ENCODE measurements around the gene UBAC1.

Gene UBAC1

DNA sequence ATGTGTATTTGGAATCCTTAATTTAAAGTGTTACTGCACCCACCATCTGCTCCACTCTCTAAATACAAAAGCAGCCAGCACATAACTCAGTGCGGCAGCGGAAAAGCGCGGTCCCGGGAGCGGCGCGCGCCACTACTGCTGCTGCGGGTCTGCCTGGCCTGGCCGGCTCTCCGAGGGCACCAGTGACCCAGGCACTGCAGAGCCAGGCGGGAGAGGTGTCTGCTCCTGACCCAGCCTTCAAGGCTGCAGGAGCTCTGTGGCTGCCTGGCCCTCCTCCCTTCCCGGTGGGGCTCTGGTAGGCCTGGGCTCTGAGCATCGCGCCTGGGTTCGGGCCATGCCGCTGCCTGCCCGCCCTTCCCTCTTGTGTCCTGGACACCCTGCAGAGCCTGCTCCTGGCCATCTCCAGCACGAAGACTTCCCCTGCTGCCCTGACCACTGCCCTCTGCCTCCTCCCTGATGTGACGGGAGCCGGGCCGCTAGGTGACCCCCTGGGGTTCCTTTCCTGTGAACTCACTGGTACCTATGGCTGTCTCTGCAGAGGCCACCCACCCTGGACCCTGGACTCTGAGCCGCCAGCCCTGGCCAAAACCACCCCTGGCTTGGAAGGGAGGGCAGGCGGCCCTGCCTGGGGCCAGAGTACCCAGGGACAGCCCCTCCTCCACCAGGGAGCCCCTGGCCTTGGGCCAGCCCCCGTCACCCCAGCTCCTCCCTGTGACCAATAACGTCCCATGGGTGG is 32.8 kb upstream of the UBAC1 start:
- DNase-seq = no peak

DNA sequence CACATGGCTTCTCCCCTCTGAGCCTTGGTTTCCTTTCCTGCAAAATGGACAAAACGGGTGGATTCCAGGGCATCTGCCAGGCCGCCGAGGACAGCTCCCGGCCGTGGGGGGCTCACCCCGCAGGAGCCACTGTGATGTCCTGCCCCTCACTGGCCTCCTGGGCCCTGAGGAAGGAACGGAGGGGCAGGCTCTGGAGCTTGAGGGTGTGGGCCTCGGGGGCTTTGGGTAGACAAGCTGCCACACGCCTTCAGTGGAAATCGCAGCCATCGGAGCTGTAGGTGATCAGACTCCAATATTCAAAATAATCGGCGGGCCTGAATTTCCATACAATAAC is 32.2 kb upstream of the UBAC1 start:
- no peak for DNase-seq

DNA sequence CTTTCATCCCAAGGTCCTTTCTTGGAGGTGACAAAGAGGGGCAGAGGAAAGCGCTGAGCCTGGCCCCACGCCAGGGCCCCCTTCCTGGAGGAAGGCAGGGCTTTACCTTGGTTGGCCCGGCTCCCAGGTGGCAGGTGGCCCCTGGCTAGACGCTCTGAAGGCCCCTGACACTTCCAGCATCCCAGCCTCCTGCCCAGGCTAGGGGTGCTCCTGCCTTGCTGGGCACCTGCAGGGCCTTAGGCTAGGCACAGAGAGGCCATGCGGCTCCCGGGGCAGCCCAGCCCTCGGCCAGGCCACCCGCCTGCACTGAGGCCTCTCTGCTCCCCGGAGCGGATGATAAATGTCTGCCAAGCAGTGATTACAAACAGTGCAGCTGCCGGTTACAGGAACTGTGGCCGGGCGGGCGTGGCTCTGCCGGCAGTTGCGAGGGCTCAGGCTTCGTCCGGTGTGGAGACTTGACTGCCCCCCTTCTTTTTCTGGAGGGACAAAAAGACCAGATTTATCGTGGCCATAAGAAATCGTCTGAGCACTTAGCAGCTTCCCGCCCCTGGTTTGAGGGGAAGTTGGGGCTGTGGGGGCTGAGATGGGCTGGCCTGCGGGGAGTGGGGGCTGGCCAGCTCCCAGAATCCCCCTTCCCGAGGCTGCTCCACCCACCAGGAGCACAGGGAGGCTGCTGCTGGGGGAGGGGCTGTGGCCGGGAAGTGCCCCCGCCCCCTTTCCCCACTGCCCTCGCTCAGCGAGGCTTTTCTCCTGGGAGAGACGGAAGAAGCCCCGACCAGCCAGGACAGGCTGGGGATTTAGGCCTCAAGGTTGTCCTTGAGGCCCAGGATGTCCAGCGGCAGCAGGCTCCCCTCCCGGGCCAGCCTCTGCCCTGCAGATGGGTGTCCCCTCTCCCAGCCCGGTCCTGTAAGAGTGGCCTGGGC is 31.6 kb upstream of the UBAC1 start:
- no peak for DNase-seq

DNA sequence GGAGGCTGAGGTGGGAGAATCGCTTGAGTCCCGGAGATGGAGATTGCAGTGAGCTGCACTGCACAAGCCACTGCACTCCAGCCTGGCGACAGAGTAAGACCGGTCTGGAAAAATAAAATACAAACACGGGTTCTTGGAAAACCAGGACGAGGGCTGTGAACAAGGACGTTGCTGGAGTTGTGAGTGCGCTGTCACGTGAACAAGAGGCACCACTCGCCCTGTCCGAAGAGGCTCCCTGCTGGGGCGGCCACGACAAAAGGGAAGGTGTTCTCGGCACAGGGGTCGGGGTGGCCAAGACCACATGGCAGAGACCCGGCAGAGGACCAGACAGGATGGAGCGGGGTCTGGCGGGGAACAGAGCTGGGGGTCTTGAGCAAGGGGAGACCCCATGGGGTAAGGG is 30.6 kb upstream of the UBAC1 start:
- DNase-seq = no peak

DNA sequence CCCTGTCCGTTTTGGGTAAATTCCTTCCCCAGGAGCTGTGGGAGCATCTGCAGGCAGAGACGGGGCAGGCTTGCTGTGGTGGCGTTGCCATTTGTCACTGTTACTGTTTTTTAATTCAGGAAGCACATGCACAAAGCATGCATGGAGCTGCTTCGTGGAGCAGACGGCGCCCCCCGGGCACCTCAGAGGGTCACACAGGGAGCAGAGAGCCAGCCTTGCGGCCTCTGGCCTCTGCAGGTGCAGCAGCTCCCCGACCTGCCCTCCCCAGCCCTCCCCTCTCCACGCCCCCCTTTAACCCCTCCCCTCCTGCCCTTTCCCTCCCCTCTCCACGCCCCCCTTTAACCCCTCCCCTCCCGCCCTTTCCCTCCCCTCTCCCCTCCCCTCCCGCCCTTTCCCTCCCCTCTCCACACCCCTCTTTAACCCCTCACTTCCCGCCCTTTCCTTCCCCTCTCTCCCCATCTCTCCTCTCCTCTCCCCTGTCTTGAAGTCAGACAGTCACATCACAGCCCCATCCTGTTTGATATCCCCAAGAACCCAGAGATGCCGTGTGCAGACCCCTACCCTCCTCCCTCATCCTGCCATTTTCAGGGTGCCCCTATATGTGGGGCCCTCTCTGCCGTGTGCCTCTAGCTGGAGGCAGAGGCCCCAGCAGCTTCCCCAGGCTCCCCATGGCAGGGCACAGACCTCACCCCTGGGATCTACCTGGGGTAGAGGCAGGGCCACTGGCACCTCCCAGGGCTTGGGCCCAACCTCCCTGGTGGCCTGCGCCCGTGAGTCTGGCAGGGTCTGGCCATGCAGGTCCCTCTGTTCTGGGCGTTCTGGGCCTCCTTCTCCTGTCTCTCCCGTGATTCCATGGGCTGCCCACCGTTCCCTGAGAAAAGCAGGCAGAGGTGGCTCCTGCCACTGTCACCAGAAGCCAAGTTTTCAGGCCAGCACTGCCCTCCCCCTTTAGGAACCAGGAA is 29.6 kb upstream of the UBAC1 start:
- DNase-seq = no peak

DNA sequence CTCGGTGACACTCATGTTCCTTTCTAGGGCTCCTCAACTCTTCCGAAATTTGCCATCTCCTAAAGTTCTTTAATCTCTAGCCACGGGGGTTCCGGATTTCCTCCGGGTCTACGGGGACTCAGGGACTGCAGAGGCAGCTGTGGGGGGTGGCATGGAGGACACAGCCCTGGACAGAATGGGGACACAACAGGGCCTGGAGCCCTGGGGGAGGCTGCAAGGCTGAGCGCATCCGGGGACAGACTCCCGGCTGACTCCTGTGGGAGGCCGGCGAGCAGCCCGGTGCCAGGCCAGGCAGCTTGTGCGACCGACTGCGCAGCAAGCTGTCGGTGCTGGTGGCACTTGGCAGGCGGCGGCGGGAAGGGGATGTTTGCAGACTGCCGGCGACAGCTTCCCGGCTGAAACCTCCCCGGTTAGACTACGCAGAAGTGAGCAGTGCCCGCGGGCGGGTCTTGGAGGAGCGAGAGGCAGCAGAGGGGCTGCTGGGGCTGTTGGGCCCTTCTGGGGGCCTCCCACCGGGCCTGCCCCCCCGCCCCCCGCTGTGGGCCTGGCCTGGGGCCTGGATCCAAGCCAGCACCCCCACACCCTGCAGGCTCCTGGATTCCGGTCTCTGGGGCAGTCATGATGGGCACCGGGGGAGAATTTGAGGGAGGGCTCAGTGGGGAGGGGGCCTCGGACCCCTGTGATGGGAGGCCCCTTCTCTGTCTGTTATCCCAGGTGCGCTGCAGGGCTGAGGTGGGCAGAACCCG is 28.7 kb upstream of the UBAC1 start:
- no peak for DNase-seq

DNA sequence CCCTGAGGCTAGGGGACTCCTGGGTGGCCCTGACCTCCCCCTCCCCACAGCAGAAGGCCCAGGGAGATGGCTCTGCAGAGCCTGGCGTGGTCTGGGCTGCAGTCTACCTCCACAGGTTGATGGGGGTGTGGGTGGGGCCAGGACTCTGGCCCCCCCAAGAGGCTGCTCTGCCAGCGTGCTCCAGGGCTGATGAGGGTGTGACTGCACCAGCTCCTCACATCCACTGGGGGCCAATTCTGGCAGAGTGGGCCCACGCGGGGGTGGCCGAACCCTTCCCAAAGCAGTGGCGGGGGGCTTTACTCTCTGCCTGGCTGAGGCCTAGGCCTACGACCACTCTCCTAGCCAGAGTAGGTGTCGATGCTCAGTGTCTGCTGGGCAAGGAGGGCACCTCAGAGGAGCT is 28.0 kb upstream of the UBAC1 start:
- no peak for DNase-seq

DNA sequence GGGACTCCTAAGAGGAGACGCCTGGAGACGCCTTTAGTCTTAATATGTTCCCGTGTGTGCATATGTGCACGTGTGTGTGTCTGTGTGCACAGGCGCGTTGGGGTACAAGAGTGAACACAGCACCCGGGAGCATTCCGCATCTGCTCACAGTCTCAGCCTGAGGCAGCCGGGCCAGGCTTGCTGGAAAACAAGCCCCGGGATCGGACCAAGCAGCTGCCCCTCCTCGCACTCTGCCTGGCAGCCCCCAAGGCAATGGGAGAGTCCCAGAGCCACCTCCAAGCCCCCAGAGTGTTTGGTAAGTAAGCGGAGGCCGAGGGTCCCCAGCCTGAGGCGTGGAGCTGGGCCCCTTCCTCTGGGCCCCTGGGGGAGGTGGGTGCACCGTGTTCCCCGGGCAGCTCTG is 27.3 kb upstream of the UBAC1 start:
- no peak for DNase-seq

DNA sequence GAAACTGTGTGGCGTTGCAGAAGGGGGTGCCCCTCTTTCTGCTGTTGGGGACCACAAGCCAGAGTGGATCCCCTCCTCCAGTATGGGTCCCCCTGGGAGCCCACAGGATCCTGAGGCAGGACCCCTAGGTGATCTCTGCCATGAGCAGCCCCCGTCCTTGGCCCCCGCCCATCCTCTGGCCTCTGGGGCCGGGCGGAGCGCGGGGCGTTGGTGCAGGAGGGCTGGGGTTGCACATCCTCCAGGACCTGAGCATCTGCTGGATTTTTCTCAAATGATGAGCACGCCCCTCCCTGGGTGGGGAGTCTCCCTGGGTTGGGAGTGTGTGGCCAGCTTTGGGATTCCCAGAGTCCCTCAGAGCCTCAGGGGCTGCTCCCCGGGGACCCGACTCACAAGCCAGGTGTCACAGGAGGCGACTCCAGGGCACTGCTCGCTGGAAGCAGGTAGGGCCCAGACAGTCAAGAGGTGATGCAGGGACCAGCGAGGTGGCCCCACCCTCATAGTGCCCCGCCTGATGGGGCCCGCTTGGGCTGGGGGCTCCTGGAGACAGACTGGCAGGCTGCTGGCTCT is 26.7 kb upstream of the UBAC1 start:
- no peak for DNase-seq

DNA sequence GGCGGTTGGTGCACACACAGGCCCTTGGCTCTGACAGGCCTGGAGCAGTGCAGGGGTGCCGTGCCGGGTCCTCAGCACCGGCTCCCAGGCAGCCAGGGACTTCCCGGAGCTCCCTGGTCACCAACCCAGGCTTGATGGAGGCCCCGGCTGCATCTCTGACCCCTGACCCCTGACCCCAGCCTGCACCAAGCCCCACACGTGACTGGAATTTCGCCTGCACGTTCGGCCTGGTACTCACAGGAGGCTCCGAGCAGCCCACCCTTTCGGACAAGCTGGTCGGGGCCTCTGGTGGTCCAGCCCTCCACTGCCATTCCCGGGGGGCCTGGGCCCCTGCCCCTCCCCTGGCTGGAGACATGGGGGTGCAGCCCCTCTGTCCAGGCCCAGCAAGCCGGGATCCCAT is 25.4 kb upstream of the UBAC1 start:
- DNase-seq = no peak

DNA sequence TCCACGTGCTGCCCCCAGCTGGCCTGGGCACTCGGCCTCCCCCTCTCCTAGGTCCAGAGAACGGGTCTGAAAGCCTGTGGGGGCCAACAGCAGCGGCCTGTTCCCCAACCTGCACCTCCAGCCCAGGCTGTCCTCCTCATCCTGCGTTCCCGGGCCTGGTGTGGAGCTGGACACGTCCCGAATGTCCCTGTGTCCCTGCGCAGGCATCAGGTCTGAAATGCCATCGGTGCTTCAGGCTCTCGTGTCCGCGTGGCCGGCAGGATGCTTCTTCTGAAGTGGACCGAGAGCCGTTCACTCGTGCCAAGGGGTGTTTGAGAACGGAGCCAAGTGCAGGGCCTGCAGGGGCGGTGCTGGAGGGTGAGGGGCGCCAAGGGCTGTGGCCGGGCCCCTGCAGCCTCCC is 24.7 kb upstream of the UBAC1 start:
- DNase-seq = no peak

DNA sequence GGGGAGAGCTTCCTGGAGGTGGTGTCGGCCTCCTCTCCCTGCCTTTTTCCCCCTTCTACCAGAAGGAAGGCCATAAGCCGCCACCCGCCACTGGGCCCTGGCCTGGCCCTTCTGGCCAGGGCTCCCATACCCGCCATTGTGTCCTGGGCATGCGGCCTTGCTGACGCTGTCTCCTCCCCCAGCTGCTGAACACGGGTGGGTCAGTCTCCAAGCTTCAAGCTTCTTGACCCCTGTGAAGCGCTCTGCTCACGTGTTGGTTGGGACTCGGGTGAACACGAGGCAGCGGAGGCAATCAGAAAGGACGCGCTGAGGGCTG is 24.2 kb upstream of the UBAC1 start:
- no peak for DNase-seq

DNA sequence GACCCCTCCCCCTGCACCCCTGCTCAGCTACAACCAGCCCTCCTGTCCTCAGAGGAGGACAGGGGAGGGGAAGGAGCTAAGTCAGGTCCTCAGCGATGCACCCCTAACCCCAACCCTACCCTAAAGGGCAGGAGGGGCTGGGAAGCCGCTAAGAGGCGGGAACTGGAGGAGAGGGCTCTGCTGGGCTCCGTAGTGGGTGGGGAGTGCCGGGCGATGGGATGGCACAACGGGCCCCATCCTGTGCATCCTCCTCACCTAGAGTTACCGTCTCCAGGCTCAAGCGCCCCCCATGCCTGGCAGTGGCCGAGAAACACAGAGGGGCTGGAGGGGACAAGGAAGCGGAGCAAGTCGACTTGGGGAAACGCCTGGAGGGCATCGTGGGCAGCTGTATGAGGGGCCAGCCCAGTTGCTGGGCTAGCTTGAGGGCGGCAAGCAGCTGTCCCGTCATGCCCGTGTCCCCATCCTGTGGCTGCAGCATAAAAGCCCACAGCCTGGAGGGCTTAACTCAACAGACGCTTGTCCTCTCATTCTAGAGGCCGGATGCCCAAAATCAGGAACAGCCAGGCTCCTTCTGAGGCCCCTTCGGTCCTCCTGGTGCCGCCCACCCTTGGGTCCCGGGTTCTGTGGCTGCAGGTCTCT is 23.0 kb upstream of the UBAC1 start:
- no peak for DNase-seq

DNA sequence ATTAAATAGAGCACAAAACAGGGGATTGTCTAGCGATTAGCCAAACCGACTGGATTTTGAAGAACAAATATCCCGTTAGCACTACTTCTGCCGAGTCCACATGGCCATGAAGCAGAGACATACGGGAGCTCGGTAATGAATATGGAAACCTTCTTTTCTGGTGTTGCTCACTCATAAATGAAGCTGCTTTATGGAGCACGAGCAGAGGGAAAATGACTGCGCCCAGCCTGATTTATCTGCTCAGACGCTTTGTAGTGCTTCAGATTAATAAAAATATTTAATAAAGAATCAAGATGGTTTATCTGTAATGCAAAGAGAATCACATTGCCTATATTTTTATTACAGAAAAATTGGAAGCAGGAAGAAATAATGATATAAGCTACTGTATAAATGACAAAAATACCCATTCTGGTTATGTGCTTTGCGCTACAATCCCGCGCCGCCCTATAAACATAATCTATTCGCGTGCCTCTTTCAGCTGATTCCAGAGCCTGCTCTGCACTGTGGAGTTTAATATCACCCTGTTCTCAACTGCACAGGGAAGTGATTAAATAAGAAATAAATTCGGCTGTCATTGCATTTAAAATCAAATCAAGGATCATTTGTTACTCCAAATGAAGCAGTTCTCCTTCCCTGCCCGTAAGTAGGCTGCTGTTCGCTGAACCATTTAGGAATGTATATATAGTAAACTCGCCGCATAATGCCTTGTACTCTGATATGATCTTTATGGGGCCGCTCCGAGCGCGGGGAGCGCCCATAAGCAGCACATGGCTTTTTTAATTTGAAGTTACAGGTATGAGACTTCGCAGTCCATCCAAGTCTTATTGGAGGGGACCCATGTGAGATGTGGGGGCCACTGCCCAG is 22.3 kb upstream of the UBAC1 start:
- DNase-seq = no peak

DNA sequence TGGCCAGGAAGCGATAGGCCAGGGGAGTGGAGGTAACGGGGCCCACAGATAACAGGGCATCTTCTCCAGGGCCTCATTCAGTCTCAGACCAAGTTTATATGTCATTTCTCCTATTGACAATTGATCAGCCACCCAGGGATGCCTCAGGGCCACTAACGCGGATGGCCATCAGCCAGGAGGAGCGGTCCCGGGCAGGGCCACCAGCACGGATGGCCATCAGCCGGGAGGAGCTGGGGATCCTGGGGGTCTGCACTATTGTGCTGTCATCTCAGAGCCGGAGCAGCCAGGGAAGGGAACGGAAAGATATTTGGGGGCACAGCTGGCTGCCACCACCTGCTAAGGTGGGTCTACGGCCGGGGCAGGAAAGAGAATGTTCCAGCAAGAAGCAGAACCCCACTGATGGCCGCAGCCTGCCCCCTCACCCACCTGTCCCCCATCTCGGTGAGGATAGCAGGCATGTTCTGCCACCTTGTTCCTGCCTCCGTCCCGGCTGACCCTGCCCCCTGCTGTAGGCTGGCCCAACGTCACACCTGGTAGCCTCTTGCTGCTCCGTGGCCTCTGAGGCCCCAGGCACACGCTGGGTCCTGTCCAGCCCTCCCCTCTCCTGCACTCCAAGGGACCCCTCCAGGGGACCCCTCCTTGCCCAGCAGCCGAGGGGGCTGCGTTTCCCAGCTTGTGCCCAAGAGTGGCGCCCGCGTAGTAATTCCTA is 21.5 kb upstream of the UBAC1 start:
- no peak for DNase-seq

DNA sequence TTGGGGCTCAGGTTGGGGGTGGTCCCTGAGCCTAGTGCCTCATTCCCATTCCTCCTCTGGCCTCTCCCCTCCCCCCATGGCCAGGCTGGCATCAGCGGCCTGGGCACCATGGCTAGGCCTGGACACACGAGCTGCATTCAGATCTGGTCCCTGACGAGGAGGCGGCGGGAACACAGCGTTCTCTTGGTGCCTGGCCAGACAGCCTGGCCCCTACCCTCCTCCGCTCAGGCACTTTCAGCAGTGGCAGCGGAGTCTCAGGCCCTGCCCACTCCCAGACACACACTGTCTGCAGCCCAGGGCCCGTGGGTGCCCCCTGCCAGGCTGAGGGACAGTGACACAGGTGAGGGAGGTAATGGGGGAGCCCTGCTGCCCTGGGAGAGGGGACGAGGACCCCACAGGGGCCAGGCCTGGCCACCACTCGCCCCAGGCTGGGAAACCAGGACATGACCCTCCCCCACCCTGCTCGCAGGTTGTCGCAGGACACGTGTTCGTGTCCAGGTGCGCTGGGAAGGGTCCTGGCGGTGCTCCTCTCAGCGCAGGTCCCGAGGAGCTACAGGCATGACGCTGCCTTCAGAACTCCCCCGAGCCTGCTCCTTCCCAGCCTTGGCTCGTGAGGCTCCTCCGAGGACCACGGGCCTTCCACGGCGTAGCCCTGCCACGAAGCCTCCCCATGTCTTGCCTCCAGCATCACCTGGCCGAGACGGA is 19.9 kb upstream of the UBAC1 start:
- no peak for DNase-seq

DNA sequence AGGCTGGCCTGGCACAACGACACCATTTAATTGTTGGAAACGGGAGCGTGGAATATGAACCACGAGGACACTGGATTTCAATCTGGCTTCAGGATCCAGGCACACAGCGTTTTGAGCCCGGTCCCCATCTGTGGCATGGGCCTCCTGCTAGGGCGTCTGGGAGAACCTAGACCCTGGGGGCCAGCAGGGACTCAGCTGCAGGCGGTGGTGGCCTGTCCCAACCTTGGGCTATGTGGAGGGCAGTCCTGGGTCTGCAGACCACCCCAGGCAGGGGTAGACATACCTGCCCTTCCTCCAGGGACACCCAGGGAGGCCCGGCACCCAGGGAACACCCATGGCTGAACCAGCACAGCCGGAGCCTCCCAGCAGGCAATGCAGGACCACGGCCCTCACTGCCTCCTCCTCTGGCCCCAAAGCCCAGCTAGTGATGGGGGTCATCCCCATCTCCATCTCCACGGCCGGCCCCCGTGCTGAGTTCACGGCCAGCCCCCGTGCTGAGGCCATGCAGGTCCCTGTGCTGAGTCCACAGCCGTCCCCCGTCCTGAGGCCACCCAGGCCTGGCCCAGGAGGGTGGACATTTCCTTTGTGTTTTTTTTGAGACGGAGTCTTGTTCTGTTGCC is 18.5 kb upstream of the UBAC1 start:
- DNase-seq = no peak

DNA sequence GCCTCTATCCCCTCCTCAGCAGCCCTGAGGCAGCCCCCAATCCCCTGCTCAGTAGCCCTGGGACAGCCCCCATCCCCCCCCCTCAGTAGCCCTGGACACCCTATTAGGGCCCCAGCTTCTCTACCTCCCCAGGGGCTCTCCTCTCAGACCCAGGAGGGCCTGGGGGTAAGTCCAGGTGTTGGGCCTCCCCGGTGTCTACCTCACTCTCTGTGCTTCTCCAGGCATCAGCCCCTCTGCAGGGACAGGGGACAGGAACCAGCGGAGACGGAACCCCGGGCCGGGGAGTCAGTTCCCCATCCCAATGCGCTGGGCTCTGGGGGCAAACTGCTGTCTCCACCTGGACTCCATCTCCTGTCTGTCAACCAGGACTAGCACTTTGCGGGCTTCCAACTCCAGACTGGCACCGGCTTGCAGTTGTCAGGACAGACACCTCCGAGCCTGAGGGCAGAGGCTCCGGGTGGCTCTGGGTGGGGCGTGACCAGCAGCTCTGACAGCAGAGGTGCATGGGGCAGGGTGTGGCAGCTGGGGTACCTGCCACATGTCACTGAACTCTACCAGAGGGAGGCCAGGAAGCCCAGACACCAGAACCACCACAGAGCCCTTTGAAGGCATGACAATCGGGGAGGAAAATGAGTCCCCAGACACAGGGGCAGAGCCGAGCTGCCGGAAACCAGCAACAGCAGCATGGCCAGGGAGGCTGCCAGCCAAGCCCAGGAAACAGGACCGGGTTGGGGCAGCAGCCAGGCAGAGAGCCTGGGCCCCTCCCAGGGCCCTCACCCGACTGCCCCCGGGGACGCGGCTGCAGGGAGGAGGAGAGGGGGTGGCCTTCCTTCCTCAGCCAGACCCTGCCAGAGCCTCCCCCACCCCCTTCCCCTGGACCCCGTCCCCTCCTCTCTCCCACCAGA is 17.7 kb upstream of the UBAC1 start:
- DNase-seq = no peak

Data from NCI-H187 treated with DMSO at 0.1 percent for 48 hours (cell line).